GM12878 (cell line): Measurements from ENCODE around the gene PCDHGC3. TPM values are rescaled to one million over a fixed set of nuclear protein-coding genes. Genes with fewer than 3 reads are reported as not detected.

Source experiments
- ATAC-seq: fragments of 200-7000 bp; cut with Tn5 transposase; 3 replicates; pipeline ENCODE4 v1.9.1; 2020; ENCODE audit warnings: mild to moderate bottlenecking, moderate library complexity
- BruUV-seq: library from RNA; stranded (reverse); fragments of 400-500 nt; replicated peaks from 2 replicates; lab custom pipeline; 2021; lab: Mats Ljungman, UMichigan
- CTCF ChIA-PET: fragments of 300-600 bp; sonication (Branson Sonifier 250); formaldehyde crosslinking; extraction: SDS; loops from one replicate; lab custom pipeline; 2021; ENCODE audit warnings: inconsistent platforms; lab: Yijun Ruan, JAX
- POLR2A ChIA-PET: fragments of 350-600 bp; formaldehyde crosslinking; extraction: SDS; loops from one replicate; lab custom pipeline; 2021; ENCODE audit warnings: inconsistent platforms; lab: Charles Lee
- RAD21 ChIA-PET: fragments of 300-600 bp; sonication (Branson Sonifier 250); formaldehyde crosslinking; loops from one replicate; lab custom pipeline; 2023; ENCODE audit warnings: antibody characterized with exemption; ENCODE audit not compliant: unreplicated experiment; lab: Charles Lee
- SMC1A ChIA-PET: fragments of 300-600 bp; sonication (Branson Sonifier 250); formaldehyde crosslinking; loops from one replicate; lab custom pipeline; 2023; ENCODE audit not compliant: unreplicated experiment, uncharacterized antibody; lab: Charles Lee
- DNase-seq: peaks from one replicate; pipeline ENCODE4 v3.0.0-alpha.2; 2011; ENCODE audit warnings: low read depth, low spot score
- FAIRE-seq: peaks from 3 replicates; lab custom pipeline; 2011; peaks lifted over from hg19 to GRCh38; lab: Jason Lieb, UNC
- H2AFZ ChIP-seq: 2 replicates; pipeline ENCODE4 v1.6.0; 2011; ENCODE audit warnings: low read depth, low read length, control low read depth; ENCODE audit not compliant: control insufficient read depth
- H3K27ac ChIP-seq: 2 replicates; pipeline ENCODE4 v1.5.1; 2011; ENCODE audit warnings: control low read depth; ENCODE audit not compliant: control insufficient read depth, insufficient read depth
- H3K27me3 ChIP-seq, 2 experiments: replicated peaks in 1 of 2; 2 replicates each; pipeline versions ENCODE4 v1.6.0 to v1.6.1; 2011; ENCODE audit warnings: low read length in 1 of 2; ENCODE audit not compliant: control insufficient read depth in 2 of 2, insufficient read depth in 2 of 2
- H3K36me3 ChIP-seq, 2 experiments: 2 replicates each; pipeline ENCODE4 v1.5.1; 2011; ENCODE audit warnings: low read length in 1 of 2; ENCODE audit not compliant: control insufficient read depth in 2 of 2, insufficient read depth in 2 of 2
- H3K4me1 ChIP-seq: 2 replicates; pipeline ENCODE4 v1.6.1; 2011; ENCODE audit warnings: mild to moderate bottlenecking, low read length, moderate library complexity, mixed read lengths; ENCODE audit not compliant: control insufficient read depth, insufficient read depth
- H3K4me2 ChIP-seq: 2 replicates; pipeline ENCODE4 v1.6.0; 2011; ENCODE audit warnings: control low read depth; ENCODE audit not compliant: control insufficient read depth, insufficient read depth
- H3K4me3 ChIP-seq: fragments of 200-600 bp; sonication (generic); 2 replicates; pipeline ENCODE4 v1.5.1; 2016
- H3K79me2 ChIP-seq: 2 replicates; pipeline ENCODE4 v1.6.0; 2011; ENCODE audit warnings: low read length; ENCODE audit not compliant: control insufficient read depth, insufficient read depth
- H3K9ac ChIP-seq: 2 replicates; pipeline ENCODE4 v1.8.0; 2011; ENCODE audit warnings: low read length, control low read depth, mixed read lengths; ENCODE audit not compliant: control insufficient read depth, insufficient read depth
- H3K9me3 ChIP-seq: replicated peaks from 3 replicates; pipeline ENCODE4 v1.5.1; 2011; ENCODE audit warnings: mild to moderate bottlenecking, low read length; ENCODE audit not compliant: control insufficient read depth, insufficient read depth
- H4K20me1 ChIP-seq: 2 replicates; pipeline ENCODE4 v1.6.0; 2011; ENCODE audit not compliant: control insufficient read depth, insufficient read depth
- CBFB ChIP-seq: IDR thresholded peaks from 2 replicates; pipeline ENCODE4 v1.6.1; 2016; ENCODE audit warnings: antibody characterized with exemption, low read depth
- CBX3 ChIP-seq: fragments of 200-600 bp; sonication (generic); IDR thresholded peaks from 2 replicates; pipeline ENCODE4 v1.6.1; 2016; ENCODE audit warnings: low read depth, borderline replicate concordance
- CHD2 ChIP-seq: IDR thresholded peaks from 2 replicates; pipeline ENCODE4 v1.6.1; 2011; ENCODE audit warnings: low read depth, low read length, improper control_type of control experiment, borderline replicate concordance
- CREM ChIP-seq: IDR thresholded peaks from 2 replicates; pipeline ENCODE4 v1.6.1; 2014; ENCODE audit warnings: antibody characterized with exemption, low read depth
- CTCF ChIP-seq, 3 experiments: IDR thresholded peaks in 2 of 3; conservative IDR thresholded peaks in 1 of 3; 2 replicates each; pipeline ENCODE4 v1.5.1; 2011; ENCODE audit warnings: low read depth in 3 of 3, low read length in 3 of 3, mild to moderate bottlenecking in 3 of 3, control low read depth in 2 of 3, moderate library complexity in 2 of 3, inconsistent platforms in 1 of 3, mixed read lengths in 1 of 3; ENCODE audit not compliant: control insufficient read depth in 2 of 3, insufficient read depth in 1 of 3; ENCODE audit errors: extremely low read depth in 1 of 3
- EZH2 ChIP-seq: IDR thresholded peaks from 2 replicates; pipeline ENCODE4 v1.6.1; 2012; ENCODE audit warnings: low read depth, mild to moderate bottlenecking, control low read depth, inconsistent platforms, low read length, borderline replicate concordance; ENCODE audit not compliant: control insufficient read depth
- HDAC6 ChIP-seq: fragments of 200-600 bp; sonication (generic); IDR thresholded peaks from one replicate; pipeline ENCODE4 v1.8.0; 2017; ENCODE audit warnings: antibody characterized with exemption; ENCODE audit not compliant: unreplicated experiment
- IRF4 ChIP-seq: IDR thresholded peaks from 2 replicates; pipeline ENCODE4 v1.6.1; 2011; ENCODE audit warnings: low read depth, low read length
- MYB ChIP-seq: fragments of 150-350 bp; IDR thresholded peaks from 2 replicates; pipeline ENCODE4 v1.6.1; 2014; ENCODE audit warnings: mild to moderate bottlenecking, low read depth, low read length, borderline replicate concordance
- NFIC ChIP-seq: IDR thresholded peaks from 2 replicates; pipeline ENCODE4 v1.6.1; 2012; ENCODE audit warnings: low read depth, mild to moderate bottlenecking, inconsistent platforms, low read length, moderate library complexity
- NFYA ChIP-seq: IDR thresholded peaks from 2 replicates; pipeline ENCODE4 v1.6.1; 2011; ENCODE audit warnings: low read depth, mild to moderate bottlenecking, low read length, improper control_type of control experiment, borderline replicate concordance
- POLR2AphosphoS5 ChIP-seq: IDR thresholded peaks from 2 replicates; pipeline ENCODE4 v1.6.1; 2011; ENCODE audit warnings: mild to moderate bottlenecking, low read length, inconsistent platforms
- RAD21 ChIP-seq: IDR thresholded peaks from 2 replicates; pipeline ENCODE4 v1.6.1; 2011; ENCODE audit warnings: mild to moderate bottlenecking, low read depth, low read length, moderate library complexity; ENCODE audit not compliant: insufficient read depth
- SIN3A ChIP-seq: IDR thresholded peaks from 2 replicates; pipeline ENCODE4 v1.6.1; 2012; ENCODE audit warnings: low read depth, low read length, improper control_type of control experiment
- SIX5 ChIP-seq: IDR thresholded peaks from 2 replicates; pipeline ENCODE4 v1.6.1; 2011; ENCODE audit warnings: mild to moderate bottlenecking, low read depth, low read length, moderate library complexity; ENCODE audit not compliant: severe bottlenecking
- ZBTB33 ChIP-seq: fragments of 450-650 bp; IDR thresholded peaks from 2 replicates; pipeline ENCODE4 v1.6.1; 2017; ENCODE audit warnings: mild to moderate bottlenecking
- WGBS: methylation state at CpG from one replicate; pipeline ENCODE4 v1.1.6; 2016; ENCODE audit warnings: low lambda C conversion rate; ENCODE audit not compliant: insufficient replicate concordance, insufficient coverage; ENCODE audit errors: missing lambda C conversion rate; 5-methylcytosine and 5-hydroxymethylcytosine counted together
- in situ Hi-C: fragments of 300-500 bp; cut with MboI; formaldehyde crosslinking; loops from 9 replicates; pipeline ENCODE4 v1.14.3; 2018; ENCODE audit warnings: mixed read lengths
- intact Hi-C: fragments of 100-400 bp; cut with micrococcal nuclease; formaldehyde crosslinking; loops from one replicate; pipeline ENCODE4 v1.14.2; 2022; ENCODE audit not compliant: unreplicated experiment
- polyA plus RNA-seq, 11 experiments: library from polyadenylated mRNA; depleted of rRNA in 4 of 11; unstranded in 6 of 11; stranded (reverse) in 5 of 11; fragments of >200 nt; fragmentation: Nextera tagmentation in 4 of 11; fragmentation: Illumina TruSeq in 1 of 11; extraction: Ambion mirVana in 4 of 11; extraction: Trizol in 1 of 11; gene quantifications; 1 replicate in 1 of 11; 2 replicates in 10 of 11; pipeline versions ENCODE4 v1.2.1 to v1.2.3, GENCODE V29; 2011 to 2016; ENCODE audit warnings: inconsistent platforms in 2 of 11, missing spikeins in 2 of 11, low read depth in 1 of 11
- total RNA-seq, 4 experiments: library from RNA; depleted of rRNA in 3 of 4; stranded (reverse); fragments of >200 nt in 3 of 4; fragmentation: Illumina TruSeq in 1 of 4; extraction: Trizol in 1 of 4; gene quantifications; 2 replicates each; pipeline versions ENCODE4 v1.2.1 to v1.2.3, GENCODE V29; 2013 to 2021

PCDHGC3 gene
- total and polyA plus RNA-seq, 10 of the 15 experiments (the other 5 are each of a cell fraction or from before 2014, with no cell fraction given), result 0.53 to 22.1 (median 12.0) TPM

GRCh38 chr5:141515141-141515540 lies 39.4 kb downstream of the PCDHGC3 start (continued):
- no peak for TF ChIP-seq CBX3
- no peak for TF ChIP-seq SIN3A
- TF ChIP-seq CHD2, result no peak
- TF ChIP-seq RAD21, result no peak
- TF ChIP-seq NFIC, result no peak

- Histone ChIP-seq H3K4me2 (no peak overlapping the region), H2AFZ (no peak overlapping the region), H3K36me3 (peaks cover 13 to 33% of the 10 kb centered on the region in 2 experiments), H4K20me1 (no peaks in the 10 kb centered on the region), H3K79me2 (peaks cover under 1% of the 10 kb centered on the region), H3K4me3 (no peak overlapping the region), H3K4me1 (peaks cover 43% of the 10 kb centered on the region), H3K9ac (no peak overlapping the region), H3K9me3 (no peaks in the 10 kb centered on the region), H3K27me3 (no peaks in the 10 kb centered on the region), H3K27ac (no peak overlapping the region)
- FAIRE-seq, result no peak
- CTCF ChIA-PET, result interaction anchor here (1.1 to 11.9 kb wide), 16 partner anchors 10 to 196 kb away, joined by 3 to 213 read pairs (median 30); partner anchors contain the start of genes PCDHGA10, PCDHGA11, PCDHGA12 and PCDHGB7
- POLR2A ChIA-PET, result interaction anchor here (0.7 to 1.3 kb wide), 2 partner anchors 9 to 36 kb away, joined by 3 to 4 read pairs; no protein-coding TSS in a partner anchor
- intact Hi-C loops (no loop called here), in situ Hi-C loops (no loop called here)
- SMC1A ChIA-PET, result interaction anchor here (1.0 to 10.8 kb wide), 6 partner anchors 10 to 103 kb away, joined by 3 to 176 read pairs (median 14); partner anchors contain the start of genes PCDHGA10, PCDHGA12 and PCDHGC3
- 81% methylated on average over 4 of the region's 4 CpGs for whole genome bisulfite sequencing
- no TSS peak for BruUV-seq
- no peak for ATAC-seq
- RAD21 ChIA-PET, result interaction anchor here (0.8 to 11.6 kb wide), 5 partner anchors 7 to 146 kb away, joined by 3 to 109 read pairs (median 4); partner anchors contain the start of genes PCDHGA11, PCDHGB3 and PCDHGC3
- DNase-seq, result no peak
- TF ChIP-seq CTCF (IDR thresholded peaks at IDR 0.05 in 2 of 3, conservative IDR thresholded peaks at IDR 0.05 in 1 of 3; ENCODE audit: control insufficient read depth in 2 of 3, extremely low read depth in 1 of 3, insufficient read depth in 1 of 3, low read depth in 3 of 3, low read length in 3 of 3) (no peak), SIX5 (no peak), EZH2 (no peak), POLR2AphosphoS5 (no peak), NFYA (no peak), HDAC6 (no peak), ZBTB33 (no peak), CBFB (no peak), MYB (no peak), CREM (no peak), IRF4 (no peak)
Observed at GRCh38 chr5:141515946-141516671, 40.3 kb downstream of the PCDHGC3 start.
